Activated CD8-positive, alpha-beta T cell treated with anti-CD3 and anti-CD28 coated beads, Interleukin-2, amount 10 ng/mL, durations not matched to agents 7 days and 5 days (primary cell): ENCODE data around the gene RPS19. TPM values are rescaled to one million over a fixed set of nuclear protein-coding genes. Genes with fewer than 3 reads are reported as not detected.

Experiments used
- ATAC-seq: fragments of 150-1000 bp; cut with Tn5 transposase; one replicate; pipeline ENCODE4 v1.10.0; 2021; ENCODE audit warnings: moderate library complexity
- CTCF ChIA-PET: fragments of 350-600 bp; sonication (Branson Sonifier 250); formaldehyde crosslinking; loops from one replicate; lab custom pipeline; 2021; ENCODE audit warnings: antibody characterized with exemption; lab: Charles Lee
- POLR2A ChIA-PET: fragments of 350-600 bp; sonication (Branson Sonifier 250); formaldehyde crosslinking; loops from one replicate; lab custom pipeline; 2021; ENCODE audit warnings: antibody characterized with exemption; lab: Charles Lee
- DNase-seq: peaks from one replicate; pipeline ENCODE4 v3.0.0-alpha.2; 2020
- H3K27ac Mint-ChIP-seq: one replicate; pipeline ENCODE4 v1.8.0; 2021; ENCODE audit warnings: mild to moderate bottlenecking, mixed read lengths
- H3K27me3 Mint-ChIP-seq: one replicate; pipeline ENCODE4 v1.8.0; 2021; ENCODE audit warnings: low read depth, mixed read lengths
- H3K36me3 Mint-ChIP-seq: one replicate; pipeline ENCODE4 v1.8.0; 2021; ENCODE audit warnings: low read depth, mixed read lengths
- H3K4me1 Mint-ChIP-seq: one replicate; pipeline ENCODE4 v1.8.0; 2021; ENCODE audit warnings: low read depth, mixed read lengths
- H3K4me3 Mint-ChIP-seq: one replicate; pipeline ENCODE4 v1.8.0; 2021; ENCODE audit warnings: mild to moderate bottlenecking, mixed read lengths
- H3K9me3 Mint-ChIP-seq: one replicate; pipeline ENCODE4 v1.8.0; 2022; ENCODE audit warnings: mixed read lengths; ENCODE audit not compliant: insufficient read depth
- total RNA-seq, 2 experiments: library from RNA; stranded (reverse); gene quantifications; one replicate each; pipeline ENCODE4 v1.2.3, GENCODE V29; 2021

Gene RPS19
- total RNA-seq, 2 experiments from 2014 or later = 3,024 to 3,056 TPM

- ATAC-seq (no peak), DNase-seq (no peak)
- peaks cover 13% of the 10 kb centered on the region for H3K36me3 Mint-ChIP-seq
- peaks cover 73% of the 10 kb centered on the region for H3K4me1 Mint-ChIP-seq
- H3K4me3 Mint-ChIP-seq = no peak overlapping the region
- H3K27me3 Mint-ChIP-seq = no peaks in the 10 kb centered on the region
- POLR2A ChIA-PET = interaction anchor here (9.3 kb wide), 1 partner anchor 8 kb away, joined by 241 read pairs; the partner anchor contains the start of gene ARHGEF1
- no peaks in the 10 kb centered on the region for H3K9me3 Mint-ChIP-seq
- no peak overlapping the region for H3K27ac Mint-ChIP-seq
- CTCF ChIA-PET = interaction anchor here (6.7 to 9.1 kb wide), 2 partner anchors 8 to 19 kb away, joined by 41 to 176 read pairs; partner anchors contain the start of genes ARHGEF1 and RPS19
These were observed 19.0 kb downstream of the RPS19 start for GRCh38 chr19:41879080-41879479.

- peak overlapping the region; percentile 70 for H3K27ac Mint-ChIP-seq
- H3K36me3 Mint-ChIP-seq = peaks cover 18% of the 10 kb centered on the region
- DNase-seq (no peak), ATAC-seq (no peak)
- H3K4me1 Mint-ChIP-seq = peaks cover 68% of the 10 kb centered on the region
- ChIA-PET CTCF (no interaction called here), POLR2A (no interaction called here)
- no peaks in the 10 kb centered on the region for H3K27me3 Mint-ChIP-seq
- no peak overlapping the region for H3K4me3 Mint-ChIP-seq
- H3K9me3 Mint-ChIP-seq = no peaks in the 10 kb centered on the region
These were observed 19.7 kb downstream of the RPS19 start for GRCh38 chr19:41879670-41880328.

- DNase-seq = no peak
- no peak overlapping the region for H3K4me3 Mint-ChIP-seq
- peaks cover 68% of the 10 kb centered on the region for H3K4me1 Mint-ChIP-seq
- ATAC-seq = no peak
- ChIA-PET POLR2A (no interaction called here), CTCF (no interaction called here)
- H3K9me3 Mint-ChIP-seq = no peaks in the 10 kb centered on the region
- H3K27ac Mint-ChIP-seq = peak overlapping the region; percentile 70
- H3K27me3 Mint-ChIP-seq = no peaks in the 10 kb centered on the region
- H3K36me3 Mint-ChIP-seq = peaks cover 23% of the 10 kb centered on the region
These were observed 20.3 kb downstream of the RPS19 start for GRCh38 chr19:41880329-41880708.

DNA sequence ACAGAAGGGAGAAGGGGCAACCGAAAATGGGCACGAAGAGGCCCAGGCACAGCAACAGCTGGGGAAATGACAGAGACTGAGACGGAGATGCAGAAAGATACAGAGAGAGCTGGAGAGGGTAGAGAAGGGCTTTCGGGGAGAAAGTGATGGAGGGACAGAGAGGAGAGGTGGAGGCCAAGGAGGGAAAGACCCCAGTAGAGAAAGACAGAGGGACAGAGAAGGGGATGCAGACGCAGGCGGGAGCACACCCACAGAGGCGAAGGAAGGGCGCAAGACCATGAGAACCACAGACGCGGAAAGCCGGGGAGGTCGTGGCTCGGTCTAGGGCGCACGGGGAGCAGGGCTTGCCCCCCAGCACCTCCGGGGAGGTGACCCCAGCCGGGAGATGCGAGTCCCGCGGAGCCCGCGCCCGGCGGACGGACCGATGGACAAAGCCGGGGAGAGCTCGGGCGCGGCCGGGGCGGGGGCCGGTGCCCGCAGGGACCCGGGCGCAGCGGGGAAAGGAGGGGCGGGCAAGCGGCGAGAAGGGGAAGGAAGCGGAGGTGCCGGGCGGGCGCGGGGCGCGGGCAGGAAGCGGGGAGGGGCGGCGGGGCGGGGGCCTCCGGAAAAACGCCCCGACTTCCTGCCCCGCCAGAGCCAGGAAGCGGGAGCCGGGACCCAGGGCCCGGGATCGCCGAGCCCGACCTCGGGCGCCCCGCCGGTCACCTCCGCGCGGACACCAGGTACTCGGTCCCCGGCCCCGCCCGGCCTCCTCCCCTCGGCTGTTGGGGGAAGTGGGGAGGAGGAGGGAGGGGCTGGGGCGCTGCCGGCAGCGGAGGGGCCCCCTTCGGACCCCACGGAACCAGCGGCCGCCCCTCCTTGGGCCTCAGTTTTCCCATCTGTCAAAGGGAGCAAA lies 22.8 kb downstream of the RPS19 start, which contains the start of gene ARHGEF1:
Gene ARHGEF1, plus strand, starts transcription at position 617 of the 895 bp plus-strand sequence. CDS start 4,899 bp downstream, outside the sequence.
- no peaks in the 10 kb centered on the region for H3K27me3 Mint-ChIP-seq
- peak within 1 kb of the TSS; percentile 95 for H3K4me3 Mint-ChIP-seq
- CTCF ChIA-PET = interaction anchor here (3.9 to 11.7 kb wide), 2 partner anchors 8 to 19 kb away, joined by 19 to 176 read pairs; partner anchors contain the start of gene CD79A
- peak; percentile 1 for ATAC-seq
- peaks cover 41% of the 10 kb centered on the region for H3K36me3 Mint-ChIP-seq
- peak within 1 kb of the TSS; percentile 98 for H3K27ac Mint-ChIP-seq
- H3K9me3 Mint-ChIP-seq = no peaks in the 10 kb centered on the region
- H3K4me1 Mint-ChIP-seq = peaks cover 57% of the 10 kb centered on the region
- POLR2A ChIA-PET = interaction anchor here (0.6 to 11.6 kb wide), 5 partner anchors 9 to 175 kb away, joined by 3 to 241 read pairs (median 16); partner anchors contain the start of genes CD79A and RPS19
- DNase-seq = peak; percentile 70

GRCh38 chr19:41883463-41883820 lies 23.4 kb downstream of the RPS19 start:
- Mint-ChIP-seq H3K4me1 (peaks cover 57% of the 10 kb centered on the region), H3K27me3 (no peaks in the 10 kb centered on the region), H3K9me3 (no peaks in the 10 kb centered on the region), H3K36me3 (peaks cover 47% of the 10 kb centered on the region), H3K27ac (peak overlapping the region; percentile 87), H3K4me3 (peak overlapping the region; percentile 80)
- ChIA-PET CTCF (interaction anchor here (1.2 to 11.7 kb wide), 3 partner anchors 9 to 69 kb away, joined by 3 to 176 read pairs (median 19); partner anchors contain the start of gene CD79A), POLR2A (interaction anchor here (0.6 to 11.6 kb wide), 6 partner anchors 9 to 176 kb away, joined by 3 to 241 read pairs (median 11); partner anchors contain the start of genes CD79A and RPS19)
- ATAC-seq (no peak), DNase-seq (no peak)

DNA sequence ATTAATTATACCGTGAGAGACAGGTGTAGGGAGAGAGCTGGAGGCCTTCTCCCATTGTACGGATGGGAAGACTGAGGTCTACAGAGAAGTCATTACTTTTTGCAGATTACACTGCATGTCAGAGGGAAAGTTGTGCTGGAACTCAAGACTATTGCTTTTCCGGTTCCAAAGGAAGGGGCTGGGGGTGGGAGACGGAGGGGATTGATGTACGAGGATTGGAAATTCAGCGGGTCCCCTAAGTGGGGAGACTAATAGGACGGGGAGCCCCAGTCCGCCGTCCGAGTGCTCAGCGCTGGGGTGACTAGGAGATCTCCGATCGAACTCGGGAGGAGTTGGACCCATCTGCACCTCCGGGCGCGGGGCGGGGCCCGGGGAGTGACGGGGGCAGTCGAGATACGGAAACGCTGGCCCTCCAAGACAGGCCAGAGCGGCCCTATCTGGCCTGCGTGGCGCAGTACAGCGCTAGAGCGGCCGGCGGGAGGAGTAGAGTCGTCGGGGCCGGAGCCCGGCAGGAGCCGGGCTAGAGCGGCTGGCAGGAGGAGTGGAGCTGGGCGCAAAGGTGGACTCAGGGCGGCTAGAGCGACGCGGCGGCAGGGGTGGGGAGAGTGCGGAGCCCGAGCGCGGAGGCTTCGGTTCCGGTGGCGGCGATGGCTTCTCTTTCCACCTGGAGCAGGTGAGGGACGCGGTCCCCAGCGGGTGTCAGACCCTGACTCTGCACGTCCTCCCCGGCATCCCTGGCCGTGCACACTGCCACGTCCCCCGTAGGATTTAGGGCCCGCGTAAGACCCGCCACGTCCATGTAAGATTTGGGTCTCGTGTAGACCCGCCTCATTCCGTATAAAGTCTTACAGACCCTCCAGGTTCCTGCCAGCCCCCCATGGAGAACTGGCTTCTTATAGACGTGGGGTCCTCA lies 24.0 kb downstream of the RPS19 start:
- Mint-ChIP-seq H3K4me1 (peaks cover 57% of the 10 kb centered on the region), H3K36me3 (peaks cover 53% of the 10 kb centered on the region)

DNA sequence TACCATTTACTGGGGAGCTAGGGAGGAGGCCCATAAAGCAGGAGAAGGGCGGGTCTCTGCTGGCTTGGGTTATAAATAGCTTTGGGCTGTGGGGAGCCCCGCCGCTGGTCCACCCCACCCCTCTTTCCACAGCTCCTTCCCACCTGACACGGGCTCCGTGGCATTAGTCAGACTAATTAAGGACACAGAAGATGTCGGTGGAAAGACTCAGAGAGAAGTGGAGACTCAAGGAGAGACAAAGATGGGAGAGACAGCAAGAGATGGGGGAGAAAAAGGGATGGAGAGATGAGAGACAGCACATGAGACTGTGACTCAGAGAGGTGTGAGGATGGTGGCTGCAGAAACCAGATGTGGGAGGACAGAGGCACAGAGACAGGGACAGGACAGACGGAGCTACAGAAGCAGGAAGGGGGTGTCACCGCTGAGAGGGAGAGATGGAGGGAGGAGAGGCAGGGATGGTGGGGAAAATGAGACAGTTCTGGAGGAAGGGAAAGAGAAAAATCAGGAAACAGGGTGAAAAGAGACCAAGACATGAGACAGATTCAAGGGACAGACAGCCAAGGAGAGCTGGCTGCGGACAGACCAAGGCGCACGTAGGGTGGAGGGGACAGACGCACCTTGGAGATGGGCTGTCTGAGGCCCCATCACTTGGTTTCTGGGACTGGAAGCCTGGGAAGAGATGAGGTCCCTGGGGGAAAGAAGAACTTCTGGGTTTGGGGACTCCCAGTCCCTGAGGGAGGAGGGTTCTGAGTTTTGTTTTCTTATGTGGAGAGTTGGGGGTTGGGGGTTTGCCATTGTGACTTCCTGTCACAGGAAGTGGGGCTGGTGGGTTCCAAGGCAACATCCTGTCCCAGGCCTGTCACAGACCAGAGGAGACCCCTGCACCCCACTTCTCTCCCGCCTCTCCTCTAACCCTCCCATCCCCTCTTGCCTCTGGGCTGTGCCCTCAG lies 27.0 kb downstream of the RPS19 start:
- peak overlapping the region; percentile 80 for H3K4me3 Mint-ChIP-seq
- ChIA-PET CTCF (interaction anchor here (0.7 to 11.7 kb wide), 13 partner anchors 9 to 148 kb away, joined by 3 to 176 read pairs (median 7); partner anchors contain the start of genes CD79A and RPS19), POLR2A (interaction anchor here (0.7 to 11.6 kb wide), 9 partner anchors 13 to 233 kb away, joined by 3 to 241 read pairs (median 12); partner anchors contain the start of genes CD79A, ERFL, RPS19 and ZNF574)
- H3K36me3 Mint-ChIP-seq = peaks cover 77% of the 10 kb centered on the region
- DNase-seq (peak; percentile 90), ATAC-seq (peak; percentile 20)
- no peaks in the 10 kb centered on the region for H3K27me3 Mint-ChIP-seq
- no peaks in the 10 kb centered on the region for H3K9me3 Mint-ChIP-seq
- peaks cover 64% of the 10 kb centered on the region for H3K4me1 Mint-ChIP-seq
- H3K27ac Mint-ChIP-seq = peak overlapping the region; percentile 91

More for the DNA sequence above, 24.0 kb downstream of the RPS19 start:
- H3K9me3 Mint-ChIP-seq = no peaks in the 10 kb centered on the region
- peak overlapping the region; percentile 87 for H3K27ac Mint-ChIP-seq
- H3K27me3 Mint-ChIP-seq = no peaks in the 10 kb centered on the region
- H3K4me3 Mint-ChIP-seq = peak overlapping the region; percentile 80
- ATAC-seq = peak; percentile 78
- CTCF ChIA-PET = interaction anchor here (1.0 to 11.7 kb wide), 5 partner anchors 10 to 68 kb away, joined by 3 to 176 read pairs (median 19); partner anchors contain the start of genes CD79A and RPS19
- POLR2A ChIA-PET = interaction anchor here (1.0 to 11.6 kb wide), 6 partner anchors 10 to 64 kb away, joined by 3 to 241 read pairs (median 11); partner anchors contain the start of genes CD79A and RPS19
- peak; percentile 94 for DNase-seq

- peaks cover 77% of the 10 kb centered on the region for H3K36me3 Mint-ChIP-seq
- H3K4me1 Mint-ChIP-seq = peaks cover 64% of the 10 kb centered on the region
- peak; percentile 48 for ATAC-seq
- POLR2A ChIA-PET = interaction anchor here (0.6 to 11.6 kb wide), 8 partner anchors 14 to 58 kb away, joined by 3 to 241 read pairs (median 16); partner anchors contain the start of genes CD79A, ERFL and RPS19
- CTCF ChIA-PET = interaction anchor here (1.0 to 11.7 kb wide), 11 partner anchors 13 to 70 kb away, joined by 4 to 176 read pairs (median 7); partner anchors contain the start of genes CD79A and RPS19
- H3K9me3 Mint-ChIP-seq = no peaks in the 10 kb centered on the region
- peak overlapping the region; percentile 91 for H3K27ac Mint-ChIP-seq
- peak; percentile 91 for DNase-seq
- peak overlapping the region; percentile 80 for H3K4me3 Mint-ChIP-seq
- H3K27me3 Mint-ChIP-seq = no peaks in the 10 kb centered on the region
These were observed 27.8 kb downstream of the RPS19 start for GRCh38 chr19:41887711-41888382.

DNA sequence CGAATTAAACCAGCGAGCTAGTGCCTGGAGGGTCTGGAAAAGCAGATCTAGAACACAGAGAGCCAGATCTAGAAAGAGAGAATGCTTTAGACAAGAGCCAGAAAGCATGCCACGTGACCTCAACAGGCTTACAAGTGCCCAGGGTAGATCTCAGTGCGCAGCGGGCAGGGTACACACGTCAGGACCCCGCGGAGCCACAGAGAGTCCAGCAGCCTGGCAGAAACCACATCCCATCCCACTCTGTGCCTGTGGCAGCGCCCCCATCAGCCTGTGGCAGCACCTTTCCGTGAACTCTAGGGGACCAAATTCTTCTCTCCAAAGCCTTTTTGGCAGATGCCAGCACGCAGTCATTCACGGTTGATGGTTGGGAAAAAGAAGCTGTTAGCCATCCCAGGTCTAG lies 28.9 kb downstream of the RPS19 start:
- Mint-ChIP-seq H3K4me1 (peaks cover 70% of the 10 kb centered on the region), H3K36me3 (peaks cover 76% of the 10 kb centered on the region), H3K27ac (peak overlapping the region; percentile 91), H3K27me3 (no peaks in the 10 kb centered on the region), H3K9me3 (no peaks in the 10 kb centered on the region), H3K4me3 (peak overlapping the region; percentile 80)
- DNase-seq (peak; percentile 49), ATAC-seq (no peak)
- ChIA-PET POLR2A (interaction anchor here (1.3 to 11.6 kb wide), 6 partner anchors 13 to 57 kb away, joined by 3 to 241 read pairs (median 28); partner anchors contain the start of genes CD79A and RPS19), CTCF (interaction anchor here (1.3 to 11.7 kb wide), 6 partner anchors 15 to 56 kb away, joined by 4 to 176 read pairs (median 10); partner anchors contain the start of genes CD79A and RPS19)
